ENCODE data around the gene AGPAT2. TPM values are rescaled to one million over a fixed set of nuclear protein-coding genes. Genes with fewer than 3 reads are reported as not detected.
"Not testable (repeated sequence)": the region's sequence is repeated elsewhere in the genome, so short reads cannot be mapped to it uniquely, and the experiment has no call there.

The AGPAT2 gene
- total RNA-seq, 1 donor = 29.0 TPM

GRCh38 chr9:136709454-136710109 is 22.3 kb upstream of the AGPAT2 start:
- TF ChIP-seq CTCF (IDR thresholded peaks at IDR 0.05; ENCODE audit: insufficient read depth, low read length) = no peak
- no peak for DNase-seq (ENCODE audit: low read depth)
- H3K4me3 ChIP-seq (ENCODE audit: low read depth, low read length) = no peak overlapping the region

- H3K4me3 ChIP-seq (ENCODE audit: low read depth, low read length) = no peak overlapping the region
- TF ChIP-seq CTCF (IDR thresholded peaks at IDR 0.05; ENCODE audit: insufficient read depth, low read length) = no peak
- DNase-seq (ENCODE audit: low read depth) = no peak
Observed at GRCh38 chr9:136707849-136708517, 20.7 kb upstream of the AGPAT2 start.

GRCh38 chr9:136707011-136707410 is 19.8 kb upstream of the AGPAT2 start:
- TF ChIP-seq CTCF (IDR thresholded peaks at IDR 0.05; ENCODE audit: insufficient read depth, low read length) = no peak
- DNase-seq (ENCODE audit: low read depth) = no peak
- no peak overlapping the region for H3K4me3 ChIP-seq (ENCODE audit: low read depth, low read length)

- DNase-seq (ENCODE audit: low read depth) = no peak
- no peak for TF ChIP-seq CTCF (IDR thresholded peaks at IDR 0.05; ENCODE audit: insufficient read depth, low read length)
- H3K4me3 ChIP-seq (ENCODE audit: low read depth, low read length) = no peak overlapping the region
Observed at GRCh38 chr9:136705564-136705963, 18.3 kb upstream of the AGPAT2 start.

GRCh38 chr9:136704741-136705140 is 17.5 kb upstream of the AGPAT2 start:
- H3K4me3 ChIP-seq (ENCODE audit: low read depth, low read length); DNase-seq (ENCODE audit: low read depth): not testable (repeated sequence)

GRCh38 chr9:136703276-136703860 is 16.1 kb upstream of the AGPAT2 start:
- DNase-seq (ENCODE audit: low read depth) = no peak
- TF ChIP-seq CTCF (IDR thresholded peaks at IDR 0.05; ENCODE audit: insufficient read depth, low read length) = no peak
- H3K4me3 ChIP-seq (ENCODE audit: low read depth, low read length) = no peak overlapping the region

GRCh38 chr9:136701668-136702053 is 14.4 kb upstream of the AGPAT2 start:
- DNase-seq (ENCODE audit: low read depth) = no peak
- no peak for TF ChIP-seq CTCF (IDR thresholded peaks at IDR 0.05; ENCODE audit: insufficient read depth, low read length)
- no peak overlapping the region for H3K4me3 ChIP-seq (ENCODE audit: low read depth, low read length)

All from fibroblast of the aortic adventitia (primary cell).